Liver (tissue), 9 donors: ENCODE results near the gene PSMD14. TPM values are rescaled to one million over a fixed set of nuclear protein-coding genes. Genes with fewer than 3 reads are reported as not detected.

ENCODE experiments used
- DNase-seq: peaks from one replicate; pipeline ENCODE4 v3.0.0-alpha.2; 2017; ENCODE audit warnings: low spot score
- H3K27ac ChIP-seq, 2 donors: one replicate each; pipeline ENCODE4 v1.7.0; 2013; ENCODE audit warnings: inconsistent platforms in 2 of 2, low read length in 2 of 2, control low read depth in 1 of 2, low read depth in 1 of 2, mild to moderate bottlenecking in 1 of 2
- H3K27me3 ChIP-seq, 4 donors: one replicate each; pipeline versions ENCODE4 v1.6.1 to v1.7.0; 2013; ENCODE audit warnings: low read length in 3 of 4, inconsistent platforms in 1 of 4, mild to moderate bottlenecking in 1 of 4, moderate library complexity in 1 of 4; ENCODE audit not compliant: control insufficient read depth in 4 of 4, insufficient read depth in 4 of 4
- H3K36me3 ChIP-seq, 4 donors: one replicate each; pipeline versions ENCODE4 v1.6.1 to v1.7.0; 2013; ENCODE audit warnings: low read length in 3 of 4, mild to moderate bottlenecking in 3 of 4, low read depth in 1 of 4, moderate library complexity in 1 of 4; ENCODE audit not compliant: control insufficient read depth in 4 of 4, insufficient read depth in 3 of 4
- H3K4me1 ChIP-seq, 4 donors: one replicate each; pipeline versions ENCODE4 v1.6.1 to v1.7.0; 2013; ENCODE audit warnings: low read length in 3 of 4, mild to moderate bottlenecking in 3 of 4, moderate library complexity in 1 of 4; ENCODE audit not compliant: control insufficient read depth in 4 of 4, insufficient read depth in 4 of 4
- H3K4me3 ChIP-seq, 3 donors: one replicate each; pipeline versions ENCODE4 v1.6.1 to v1.7.0; 2013; ENCODE audit warnings: low read length in 3 of 3, control low read depth in 1 of 3, low read depth in 1 of 3, mild to moderate bottlenecking in 1 of 3
- H3K9ac ChIP-seq, 2 donors: one replicate each; pipeline ENCODE4 v1.7.0; 2013; ENCODE audit warnings: low read length in 2 of 2, mild to moderate bottlenecking in 2 of 2, moderate library complexity in 2 of 2, control low read depth in 1 of 2, low read depth in 1 of 2
- H3K9me3 ChIP-seq, 4 donors: one replicate each; pipeline versions ENCODE4 v1.6.1 to v1.7.0; 2013; ENCODE audit warnings: low read length in 3 of 4; ENCODE audit not compliant: control insufficient read depth in 4 of 4
- EGR1 ChIP-seq, 2 donors: IDR thresholded peaks; 2 replicates each; pipeline ENCODE4 v1.6.1; 2016 to 2018; ENCODE audit warnings: antibody characterized with exemption in 2 of 2, low read depth in 2 of 2
- FOXA1 ChIP-seq: IDR thresholded peaks from 2 replicates; pipeline ENCODE4 v1.6.1; 2016; ENCODE audit warnings: antibody characterized with exemption
- FOXA2 ChIP-seq: IDR thresholded peaks from 2 replicates; pipeline ENCODE4 v1.6.1; 2016; ENCODE audit warnings: antibody characterized with exemption
- GABPA ChIP-seq, 2 donors: IDR thresholded peaks in 1 of 2; conservative IDR thresholded peaks in 1 of 2; 2 replicates each; pipeline ENCODE4 v1.6.1; 2016; ENCODE audit warnings: antibody characterized with exemption in 2 of 2, mild to moderate bottlenecking in 1 of 2, moderate library complexity in 1 of 2
- HNF4A ChIP-seq, 2 donors: conservative IDR thresholded peaks; 2 replicates each; pipeline ENCODE4 v1.6.1; 2016; ENCODE audit warnings: antibody characterized with exemption in 2 of 2, mild to moderate bottlenecking in 2 of 2
- HNF4G ChIP-seq: IDR thresholded peaks from 2 replicates; pipeline ENCODE4 v1.6.1; 2016; ENCODE audit warnings: antibody characterized with exemption
- JUND ChIP-seq, 2 donors: IDR thresholded peaks; 2 replicates each; pipeline ENCODE4 v1.6.1; 2016; ENCODE audit warnings: antibody characterized with exemption in 2 of 2
- NR2F2 ChIP-seq: IDR thresholded peaks from 2 replicates; pipeline ENCODE4 v1.6.1; 2016; ENCODE audit warnings: antibody characterized with exemption
- RAD21 ChIP-seq, 2 donors: IDR thresholded peaks; 2 replicates each; pipeline ENCODE4 v1.6.1; 2016; ENCODE audit warnings: antibody characterized with exemption in 2 of 2, mild to moderate bottlenecking in 2 of 2
- RXRA ChIP-seq, 2 donors: IDR thresholded peaks; 2 replicates each; pipeline ENCODE4 v1.6.1; 2017 to 2018; ENCODE audit warnings: antibody characterized with exemption in 2 of 2, mild to moderate bottlenecking in 1 of 2
- SP1 ChIP-seq: IDR thresholded peaks from 2 replicates; pipeline ENCODE4 v1.6.1; 2018; ENCODE audit warnings: antibody characterized with exemption, mild to moderate bottlenecking
- TAF1 ChIP-seq: conservative IDR thresholded peaks from 2 replicates; pipeline ENCODE4 v1.6.1; 2016; ENCODE audit warnings: antibody characterized with exemption, mild to moderate bottlenecking
- WGBS: extraction: QIAGEN DNeasy Blood & Tissue Kit; methylation state at CpG from one replicate; pipeline ENCODE4 v1.1.7; 2013; 5-methylcytosine and 5-hydroxymethylcytosine counted together
- polyA plus RNA-seq, 2 donors: library from polyadenylated mRNA; stranded (reverse) in 1 of 2; unstranded in 1 of 2; fragments of 200-250 nt in 1 of 2; fragments of >200 nt in 1 of 2; fragmentation: Nextera tagmentation in 1 of 2; extraction: Ambion mirVana in 1 of 2; gene quantifications; one replicate each; pipeline versions ENCODE4 v1.2.1 to v1.2.3, GENCODE V29; 2013 to 2015
- total RNA-seq, 2 donors: library from RNA; depleted of rRNA; stranded (reverse); fragments of >200 nt; gene quantifications; one replicate each; pipeline ENCODE4 v1.2.3, GENCODE V29; 2014
- TF ChIP-seq, protein P1 (sequence below): IDR thresholded peaks from 2 replicates; pipeline ENCODE4 v1.6.1; 2016; ENCODE audit warnings: antibody characterized with exemption, mild to moderate bottlenecking
- TF ChIP-seq, protein P2 (sequence below): IDR thresholded peaks from 2 replicates; pipeline ENCODE4 v1.6.1; 2016; ENCODE audit warnings: antibody characterized with exemption
- TF ChIP-seq, protein P3 (sequence below): fragments of 150-350 bp; IDR thresholded peaks from 2 replicates; pipeline ENCODE4 v1.5.1; 2017; ENCODE audit warnings: improper control_type of control experiment, low read depth, low read length; ENCODE audit not compliant: missing input control
- TF ChIP-seq, protein P4 (sequence below): IDR thresholded peaks from 2 replicates; pipeline ENCODE4 v1.6.1; 2016; ENCODE audit warnings: antibody characterized with exemption
- TF ChIP-seq, protein P5 (sequence below): IDR thresholded peaks from 2 replicates; pipeline ENCODE4 v1.6.1; 2016; ENCODE audit warnings: antibody characterized with exemption
- donor health status: healthy.
- donor health status: healthy.
- donor health status: healthy.
- donor health status: healthy.
- donor health status: healthy.

Gene PSMD14
- total and polyA plus RNA-seq, 4 donors = 32.0 to 37.9 (median 33.7) TPM

DNA sequence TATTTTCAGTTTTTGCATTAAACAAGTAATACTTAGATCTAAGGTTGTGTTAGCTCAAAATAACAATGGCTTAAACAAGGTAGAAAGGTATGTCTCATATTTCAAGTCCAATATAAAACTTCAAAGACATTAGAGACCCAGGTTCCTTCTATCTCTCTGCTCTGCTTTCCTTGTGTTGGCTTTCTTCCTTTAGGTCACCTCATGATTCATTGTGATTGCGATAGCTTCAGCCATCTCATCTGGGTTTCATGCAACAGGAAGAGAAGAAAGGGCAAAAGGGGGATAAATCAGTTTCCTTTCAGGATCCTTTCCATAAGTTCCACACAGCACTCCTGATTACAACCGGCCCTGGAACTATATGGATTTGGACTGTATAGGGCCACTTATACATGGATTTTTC lies 91.9 kb downstream of the PSMD14 start:
- H3K4me3 ChIP-seq = no peak overlapping the region
- no peak overlapping the region for H3K27ac ChIP-seq
- H3K9me3 ChIP-seq = no peaks in the 10 kb centered on the region
- H3K4me1 ChIP-seq = no peaks in the 10 kb centered on the region
- no peaks in the 10 kb centered on the region for H3K27me3 ChIP-seq
- DNase-seq = no peak
- WGBS = 97% methylated on average over 2 of the region's 2 CpGs
- no peak overlapping the region for H3K9ac ChIP-seq
- peaks cover 0 to 20% (median 17%) of the 10 kb centered on the region in 4 donors for H3K36me3 ChIP-seq
- TF ChIP-seq FOXA2 (no peak), SP1 (no peak), FOXA1 (no peak), GABPA (IDR thresholded peaks at IDR 0.05 in 1 of 2, conservative IDR thresholded peaks at IDR 0.05 in 1 of 2) (no peak)
- TF ChIP-seq, protein P1, sequence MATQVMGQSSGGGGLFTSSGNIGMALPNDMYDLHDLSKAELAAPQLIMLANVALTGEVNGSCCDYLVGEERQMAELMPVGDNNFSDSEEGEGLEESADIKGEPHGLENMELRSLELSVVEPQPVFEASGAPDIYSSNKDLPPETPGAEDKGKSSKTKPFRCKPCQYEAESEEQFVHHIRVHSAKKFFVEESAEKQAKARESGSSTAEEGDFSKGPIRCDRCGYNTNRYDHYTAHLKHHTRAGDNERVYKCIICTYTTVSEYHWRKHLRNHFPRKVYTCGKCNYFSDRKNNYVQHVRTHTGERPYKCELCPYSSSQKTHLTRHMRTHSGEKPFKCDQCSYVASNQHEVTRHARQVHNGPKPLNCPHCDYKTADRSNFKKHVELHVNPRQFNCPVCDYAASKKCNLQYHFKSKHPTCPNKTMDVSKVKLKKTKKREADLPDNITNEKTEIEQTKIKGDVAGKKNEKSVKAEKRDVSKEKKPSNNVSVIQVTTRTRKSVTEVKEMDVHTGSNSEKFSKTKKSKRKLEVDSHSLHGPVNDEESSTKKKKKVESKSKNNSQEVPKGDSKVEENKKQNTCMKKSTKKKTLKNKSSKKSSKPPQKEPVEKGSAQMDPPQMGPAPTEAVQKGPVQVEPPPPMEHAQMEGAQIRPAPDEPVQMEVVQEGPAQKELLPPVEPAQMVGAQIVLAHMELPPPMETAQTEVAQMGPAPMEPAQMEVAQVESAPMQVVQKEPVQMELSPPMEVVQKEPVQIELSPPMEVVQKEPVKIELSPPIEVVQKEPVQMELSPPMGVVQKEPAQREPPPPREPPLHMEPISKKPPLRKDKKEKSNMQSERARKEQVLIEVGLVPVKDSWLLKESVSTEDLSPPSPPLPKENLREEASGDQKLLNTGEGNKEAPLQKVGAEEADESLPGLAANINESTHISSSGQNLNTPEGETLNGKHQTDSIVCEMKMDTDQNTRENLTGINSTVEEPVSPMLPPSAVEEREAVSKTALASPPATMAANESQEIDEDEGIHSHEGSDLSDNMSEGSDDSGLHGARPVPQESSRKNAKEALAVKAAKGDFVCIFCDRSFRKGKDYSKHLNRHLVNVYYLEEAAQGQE = no peak

DNA sequence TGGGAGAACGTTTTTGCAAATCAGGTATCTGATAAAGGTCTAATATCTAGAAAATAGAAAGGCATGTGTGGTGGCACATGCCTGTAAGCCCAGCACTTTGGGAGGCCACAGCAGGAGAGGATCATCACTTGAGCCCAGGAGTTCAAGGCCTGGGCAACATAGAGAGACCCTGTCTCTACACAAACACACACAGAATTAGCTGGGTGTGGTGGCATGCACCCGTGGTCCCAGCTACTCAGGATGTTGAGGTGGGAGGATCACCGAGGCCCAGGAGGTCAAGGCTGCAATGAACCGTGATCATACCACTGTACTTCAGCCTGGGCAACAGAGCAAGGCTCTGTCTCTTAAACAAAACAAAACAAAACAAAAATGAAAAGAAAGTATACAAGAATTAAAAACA lies 94.1 kb downstream of the PSMD14 start:
- Histone ChIP-seq H3K27ac (no peak overlapping the region), H3K4me3 (no peak overlapping the region), H3K4me1 (no peaks in the 10 kb centered on the region), H3K27me3 (no peaks in the 10 kb centered on the region), H3K9ac (no peak overlapping the region), H3K36me3 (peaks cover 0 to 9% (median 7%) of the 10 kb centered on the region in 4 donors), H3K9me3 (no peaks in the 10 kb centered on the region)
- no peak for DNase-seq
- 96% methylated on average over 4 of the region's 4 CpGs for WGBS
- TF ChIP-seq, protein P2, sequence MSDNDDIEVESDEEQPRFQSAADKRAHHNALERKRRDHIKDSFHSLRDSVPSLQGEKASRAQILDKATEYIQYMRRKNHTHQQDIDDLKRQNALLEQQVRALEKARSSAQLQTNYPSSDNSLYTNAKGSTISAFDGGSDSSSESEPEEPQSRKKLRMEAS = no peak
- TF ChIP-seq, protein P3, sequence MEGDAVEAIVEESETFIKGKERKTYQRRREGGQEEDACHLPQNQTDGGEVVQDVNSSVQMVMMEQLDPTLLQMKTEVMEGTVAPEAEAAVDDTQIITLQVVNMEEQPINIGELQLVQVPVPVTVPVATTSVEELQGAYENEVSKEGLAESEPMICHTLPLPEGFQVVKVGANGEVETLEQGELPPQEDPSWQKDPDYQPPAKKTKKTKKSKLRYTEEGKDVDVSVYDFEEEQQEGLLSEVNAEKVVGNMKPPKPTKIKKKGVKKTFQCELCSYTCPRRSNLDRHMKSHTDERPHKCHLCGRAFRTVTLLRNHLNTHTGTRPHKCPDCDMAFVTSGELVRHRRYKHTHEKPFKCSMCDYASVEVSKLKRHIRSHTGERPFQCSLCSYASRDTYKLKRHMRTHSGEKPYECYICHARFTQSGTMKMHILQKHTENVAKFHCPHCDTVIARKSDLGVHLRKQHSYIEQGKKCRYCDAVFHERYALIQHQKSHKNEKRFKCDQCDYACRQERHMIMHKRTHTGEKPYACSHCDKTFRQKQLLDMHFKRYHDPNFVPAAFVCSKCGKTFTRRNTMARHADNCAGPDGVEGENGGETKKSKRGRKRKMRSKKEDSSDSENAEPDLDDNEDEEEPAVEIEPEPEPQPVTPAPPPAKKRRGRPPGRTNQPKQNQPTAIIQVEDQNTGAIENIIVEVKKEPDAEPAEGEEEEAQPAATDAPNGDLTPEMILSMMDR = no peak
- TF ChIP-seq RXRA (IDR thresholded peaks at IDR 0.05) (no peak), RAD21 (IDR thresholded peaks at IDR 0.05) (no peak), SP1 (no peak), HNF4A (conservative IDR thresholded peaks at IDR 0.05) (no peak), FOXA2 (no peak), JUND (IDR thresholded peaks at IDR 0.05) (no peak), GABPA (IDR thresholded peaks at IDR 0.05 in 1 of 2, conservative IDR thresholded peaks at IDR 0.05 in 1 of 2) (no peak), NR2F2 (no peak), HNF4G (no peak), FOXA1 (no peak), TAF1 (no peak), EGR1 (IDR thresholded peaks at IDR 0.05; ENCODE audit: low read depth in 2 of 2) (no peak)
- TF ChIP-seq, protein P4, sequence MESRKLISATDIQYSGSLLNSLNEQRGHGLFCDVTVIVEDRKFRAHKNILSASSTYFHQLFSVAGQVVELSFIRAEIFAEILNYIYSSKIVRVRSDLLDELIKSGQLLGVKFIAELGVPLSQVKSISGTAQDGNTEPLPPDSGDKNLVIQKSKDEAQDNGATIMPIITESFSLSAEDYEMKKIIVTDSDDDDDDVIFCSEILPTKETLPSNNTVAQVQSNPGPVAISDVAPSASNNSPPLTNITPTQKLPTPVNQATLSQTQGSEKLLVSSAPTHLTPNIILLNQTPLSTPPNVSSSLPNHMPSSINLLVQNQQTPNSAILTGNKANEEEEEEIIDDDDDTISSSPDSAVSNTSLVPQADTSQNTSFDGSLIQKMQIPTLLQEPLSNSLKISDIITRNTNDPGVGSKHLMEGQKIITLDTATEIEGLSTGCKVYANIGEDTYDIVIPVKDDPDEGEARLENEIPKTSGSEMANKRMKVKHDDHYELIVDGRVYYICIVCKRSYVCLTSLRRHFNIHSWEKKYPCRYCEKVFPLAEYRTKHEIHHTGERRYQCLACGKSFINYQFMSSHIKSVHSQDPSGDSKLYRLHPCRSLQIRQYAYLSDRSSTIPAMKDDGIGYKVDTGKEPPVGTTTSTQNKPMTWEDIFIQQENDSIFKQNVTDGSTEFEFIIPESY = no peak
- TF ChIP-seq, protein P5, sequence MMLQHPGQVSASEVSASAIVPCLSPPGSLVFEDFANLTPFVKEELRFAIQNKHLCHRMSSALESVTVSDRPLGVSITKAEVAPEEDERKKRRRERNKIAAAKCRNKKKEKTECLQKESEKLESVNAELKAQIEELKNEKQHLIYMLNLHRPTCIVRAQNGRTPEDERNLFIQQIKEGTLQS = no peak
- TF ChIP-seq, protein P1 = no peak
